IMR-90 (cell line): ENCODE measurements around the gene CCNT2. TPM values are rescaled to one million over a fixed set of nuclear protein-coding genes. Genes with fewer than 3 reads are reported as not detected.
A peak's percentile ranks its signal among the peaks of the same experiment; 100 is the strongest.

Experiments
- ATAC-seq: fragments of 200-7000 bp; cut with Tn5 transposase; 2 replicates; pipeline ENCODE4 v1.9.1; 2020; ENCODE audit warnings: low read depth, mild to moderate bottlenecking, moderate library complexity
- BruUV-seq: library from RNA; stranded (reverse); fragments of 400-500 nt; replicated peaks from 2 replicates; lab custom pipeline; 2021; lab: Mats Ljungman, UMichigan
- CTCF ChIA-PET: fragments of 300-600 bp; formaldehyde crosslinking; extraction: SDS; loops from one replicate; lab custom pipeline; 2021; ENCODE audit warnings: antibody characterized with exemption; lab: Yijun Ruan, JAX
- POLR2A ChIA-PET: fragments of 300-600 bp; sonication (Branson Sonifier 250); formaldehyde crosslinking; loops from one replicate; lab custom pipeline; 2022; ENCODE audit warnings: antibody characterized with exemption; ENCODE audit not compliant: unreplicated experiment; lab: Charles Lee
- DNase-seq: peaks from one replicate; pipeline ENCODE4 v3.0.0; 2013
- H2AFZ ChIP-seq: replicated peaks from 2 replicates; pipeline ENCODE3; 2013; ENCODE audit warnings: low read length, mild to moderate bottlenecking; ENCODE audit not compliant: poor library complexity
- H2AK5ac ChIP-seq: 2 replicates; pipeline ENCODE4 v1.6.1; 2013; ENCODE audit warnings: low read depth, low read length, inconsistent platforms
- H2AK9ac ChIP-seq: replicated peaks from 2 replicates; pipeline ENCODE3; 2013; ENCODE audit warnings: mild to moderate bottlenecking, low read depth, low read length, moderate library complexity; ENCODE audit not compliant: poor library complexity
- H2BK120ac ChIP-seq: 2 replicates; pipeline ENCODE4 v1.6.1; 2013; ENCODE audit warnings: low read depth, low read length, inconsistent platforms
- H2BK15ac ChIP-seq: 3 replicates; pipeline ENCODE4 v1.6.1; 2013; ENCODE audit warnings: low read depth, low read length, inconsistent platforms
- H2BK20ac ChIP-seq: 2 replicates; pipeline ENCODE4 v1.6.1; 2013; ENCODE audit warnings: low read depth, mild to moderate bottlenecking, inconsistent platforms, low read length, moderate library complexity
- H2BK5ac ChIP-seq: 2 replicates; pipeline ENCODE4 v1.6.1; 2013; ENCODE audit warnings: mild to moderate bottlenecking, low read depth, low read length, inconsistent platforms; ENCODE audit not compliant: poor library complexity, severe bottlenecking
- H3K14ac ChIP-seq: replicated peaks from 2 replicates; pipeline ENCODE4 v1.6.1; 2013; ENCODE audit warnings: low read depth, low read length, inconsistent platforms
- H3K18ac ChIP-seq: 2 replicates; pipeline ENCODE4 v1.6.1; 2013; ENCODE audit warnings: low read depth, low read length, control low read depth
- H3K23ac ChIP-seq: 2 replicates; pipeline ENCODE4 v1.6.1; 2013; ENCODE audit warnings: low read depth, low read length, inconsistent platforms
- H3K27ac ChIP-seq: 2 replicates; pipeline ENCODE4 v1.5.1; 2013; ENCODE audit warnings: mild to moderate bottlenecking, control low read depth, low read length; ENCODE audit not compliant: insufficient read depth
- H3K27me3 ChIP-seq: 2 replicates; pipeline ENCODE4 v1.6.1; 2013; ENCODE audit warnings: low read length; ENCODE audit not compliant: control insufficient read depth, insufficient read depth
- H3K36me3 ChIP-seq: 2 replicates; pipeline ENCODE4 v1.6.1; 2013; ENCODE audit warnings: low read length, mixed read lengths; ENCODE audit not compliant: control insufficient read depth, insufficient read depth
- H3K4ac ChIP-seq: 2 replicates; pipeline ENCODE4 v1.6.1; 2013; ENCODE audit warnings: low read depth, low read length, inconsistent platforms
- H3K4me1 ChIP-seq: 2 replicates; pipeline ENCODE4 v1.6.1; 2013; ENCODE audit warnings: low read length, mixed read lengths; ENCODE audit not compliant: control insufficient read depth, insufficient read depth
- H3K4me2 ChIP-seq: 2 replicates; pipeline ENCODE4 v1.6.1; 2013; ENCODE audit warnings: low read depth, mild to moderate bottlenecking, control low read depth, low read length, moderate library complexity
- H3K4me3 ChIP-seq: 2 replicates; pipeline ENCODE4 v1.5.1; 2013; ENCODE audit warnings: low read depth, mild to moderate bottlenecking, control low read depth, low read length, moderate library complexity; ENCODE audit not compliant: insufficient read depth
- H3K56ac ChIP-seq: 2 replicates; pipeline ENCODE4 v1.6.1; 2013; ENCODE audit warnings: low read length, inconsistent platforms; ENCODE audit not compliant: insufficient read depth; ENCODE audit errors: extremely low read depth
- H3K79me1 ChIP-seq, 2 experiments: 2 replicates each; pipeline ENCODE4 v1.6.1; 2013; ENCODE audit warnings: low read length in 2 of 2, inconsistent platforms in 1 of 2, low read depth in 1 of 2
- H3K9ac ChIP-seq: 2 replicates; pipeline ENCODE4 v1.6.1; 2013; ENCODE audit warnings: low read depth, low read length, control low read depth
- H3K9me1 ChIP-seq: 2 replicates; pipeline ENCODE4 v1.6.1; 2013; ENCODE audit warnings: low read length, inconsistent platforms; ENCODE audit not compliant: insufficient read depth
- H3K9me3 ChIP-seq: 2 replicates; pipeline ENCODE4 v1.6.1; 2013; ENCODE audit warnings: low read length; ENCODE audit not compliant: control insufficient read depth, insufficient read depth
- H4K20me1 ChIP-seq: 2 replicates; pipeline ENCODE4 v1.6.1; 2013; ENCODE audit warnings: low read length, inconsistent platforms; ENCODE audit not compliant: insufficient read depth
- H4K5ac ChIP-seq: 2 replicates; pipeline ENCODE4 v1.6.1; 2013; ENCODE audit warnings: mild to moderate bottlenecking, low read depth, low read length, control low read depth
- H4K8ac ChIP-seq, 2 experiments: 2 replicates each; pipeline ENCODE4 v1.6.1; 2013; ENCODE audit warnings: low read depth in 2 of 2, low read length in 2 of 2, control low read depth in 1 of 2, inconsistent platforms in 1 of 2
- H4K91ac ChIP-seq: 2 replicates; pipeline ENCODE4 v1.6.1; 2013; ENCODE audit warnings: low read depth, low read length, inconsistent platforms; ENCODE audit not compliant: insufficient read depth
- BHLHE40 ChIP-seq: fragments of 150-350 bp; IDR thresholded peaks from 2 replicates; pipeline ENCODE4 v1.6.1; 2016; ENCODE audit warnings: mild to moderate bottlenecking, low read depth, low read length
- CEBPB ChIP-seq: IDR thresholded peaks from 2 replicates; pipeline ENCODE4 v1.6.1; 2012; ENCODE audit warnings: low read depth, low read length, improper control_type of control experiment
- CHD1 ChIP-seq: IDR thresholded peaks from 2 replicates; pipeline ENCODE4 v1.6.1; 2012; ENCODE audit warnings: low read depth, low read length, improper control_type of control experiment
- MAFK ChIP-seq: IDR thresholded peaks from 2 replicates; pipeline ENCODE4 v1.6.1; 2012; ENCODE audit warnings: low read depth, low read length, improper control_type of control experiment
- MAZ ChIP-seq: IDR thresholded peaks from 2 replicates; pipeline ENCODE4 v1.6.1; 2012; ENCODE audit warnings: low read depth, mild to moderate bottlenecking, low read length, improper control_type of control experiment, moderate library complexity, borderline replicate concordance
- POLR2A ChIP-seq: IDR thresholded peaks from 2 replicates; pipeline ENCODE4 v1.6.1; 2012; ENCODE audit warnings: mild to moderate bottlenecking, low read depth, low read length
- USF2 ChIP-seq: fragments of 150-350 bp; IDR thresholded peaks from 2 replicates; pipeline ENCODE4 v1.6.1; 2017; ENCODE audit warnings: mild to moderate bottlenecking, antibody characterized with exemption, low read length, low read depth
- WGBS, 2 experiments: methylation state at CpG; one replicate each; pipeline versions ENCODE4 v1.1.5 to v1.1.7; 2013; ENCODE audit warnings: missing lambda C conversion rate in 2 of 2; ENCODE audit not compliant: insufficient read length in 1 of 2; ENCODE audit errors: extremely low coverage in 2 of 2; 5-methylcytosine and 5-hydroxymethylcytosine counted together
- dilution Hi-C: fragments of 300-500 bp; cut with HindIII; formaldehyde crosslinking; loops from one replicate; pipeline ENCODE4 v1.14.3; 2018; ENCODE audit warnings: low sequenced_read_pairs; ENCODE audit not compliant: unreplicated experiment
- in situ Hi-C: fragments of 300-500 bp; cut with MboI; formaldehyde crosslinking; loops from 3 replicates; pipeline ENCODE4 v1.14.3; 2019; ENCODE audit warnings: low sequenced_read_pairs, inconsistent platforms, mixed read lengths
- intact Hi-C: fragments of 100-400 bp; cut with micrococcal nuclease; formaldehyde crosslinking; loops from 2 replicates; pipeline ENCODE4 v1.10.0; 2022
- polyA plus RNA-seq, 3 experiments: library from polyadenylated mRNA; depleted of rRNA; stranded (reverse); fragments of >200 nt; gene quantifications; 2 replicates each; pipeline ENCODE4 v1.2.3, GENCODE V29; 2012; ENCODE audit warnings: low replicate concordance in 1 of 3
- total RNA-seq: library from RNA; depleted of rRNA; stranded (reverse); fragments of >200 nt; gene quantifications from 2 replicates; pipeline ENCODE4 v1.2.3, GENCODE V29; 2012

The CCNT2 gene
- total and polyA plus RNA-seq, 2 of the 4 experiments (the other 2 are of a cell fraction), result 8.8 to 44.6 TPM

GRCh38 chr2:134869946-134870736, 48.5 kb upstream of the CCNT2 start:
- Histone ChIP-seq H4K20me1 (no peaks in the 10 kb centered on the region), H4K8ac (no peak overlapping the region), H3K14ac (no peak overlapping the region), H2BK120ac (no peak overlapping the region), H4K91ac (no peak overlapping the region), H2AK9ac (no peak overlapping the region), H4K5ac (no peak overlapping the region), H3K56ac (no peak overlapping the region), H3K27me3 (no peaks in the 10 kb centered on the region), H3K23ac (no peak overlapping the region), H2BK20ac (no peak overlapping the region), H3K9me3 (no peaks in the 10 kb centered on the region), H3K4me2 (no peak overlapping the region), H3K27ac (no peak overlapping the region), H3K4me3 (no peak overlapping the region), H3K36me3 (no peaks in the 10 kb centered on the region), H3K4ac (no peak overlapping the region), H3K4me1 (peaks cover 9% of the 10 kb centered on the region; the same call in 1 of the 2 replicates), H3K9me1 (no peaks in the 10 kb centered on the region; the same call in 1 of the 2 replicates), H2AFZ (no peak overlapping the region), H2BK15ac (no peak overlapping the region), H3K79me1 (no peaks in the 10 kb centered on the region), H3K9ac (no peak overlapping the region), H2BK5ac (no peak overlapping the region), H3K18ac (no peak overlapping the region), H2AK5ac (no peak overlapping the region)
- peak; percentile 51 for ATAC-seq
- DNase-seq, result peak; percentile 77
- intact Hi-C loops, result no loop called here
- dilution Hi-C loops, result no loop called here
- WGBS, 2 experiments, result 85% methylated on average over 5 of the region's 8 CpGs; no CpG with 5 or more reads in 1 of the 2 experiments
- POLR2A ChIA-PET, result no interaction called here
- no peak for TF ChIP-seq BHLHE40
- no peak for TF ChIP-seq CEBPB
- no peak for TF ChIP-seq USF2
- TF ChIP-seq POLR2A, result no peak
- TF ChIP-seq CHD1, result no peak
- TF ChIP-seq MAFK, result no peak
- TF ChIP-seq MAZ, result no peak
- BruUV-seq, result no TSS peak
- CTCF ChIA-PET, result no interaction called here
- in situ Hi-C loops, result no loop called here
